Heart left ventricle (tissue), 16 donors: Measurements from ENCODE around the gene GALNT13. TPM values are rescaled to one million over a fixed set of nuclear protein-coding genes. Genes with fewer than 3 reads are reported as not detected.

Source experiments
- ATAC-seq, 4 donors: fragments of 200-7000 bp; cut with Tn5 transposase; one replicate each; pipeline ENCODE4 v1.9.1; 2020 to 2022; ENCODE audit warnings: moderate library complexity in 4 of 4, mild to moderate bottlenecking in 3 of 4, moderate number of reproducible peaks in 1 of 4
- DNase-seq, 5 donors: peaks; one replicate each; pipeline ENCODE4 v3.0.0-alpha.2; 2020
- H3K27ac ChIP-seq, 12 donors: fragments of 200-600 bp; sonication (generic) in 4 of 12; one replicate each; pipeline versions ENCODE4 v1.5.0 to v1.8.0; 2016 to 2022; ENCODE audit warnings: mild to moderate bottlenecking in 2 of 12
- H3K27me3 ChIP-seq, 9 donors: fragments of 200-600 bp; sonication (generic) in 2 of 9; one replicate each; pipeline versions ENCODE4 v1.5.1 to v1.8.0; 2016 to 2022; ENCODE audit warnings: mild to moderate bottlenecking in 3 of 9
- H3K36me3 ChIP-seq, 9 donors: fragments of 200-600 bp; sonication (generic) in 2 of 9; one replicate each; pipeline versions ENCODE4 v1.5.0 to v1.8.0; 2018 to 2022; ENCODE audit warnings: mild to moderate bottlenecking in 2 of 9
- H3K4me1 ChIP-seq, 12 donors: fragments of 200-600 bp; sonication (generic) in 4 of 12; one replicate each; pipeline versions ENCODE4 v1.5.0 to v1.8.0; 2016 to 2022; ENCODE audit warnings: mild to moderate bottlenecking in 3 of 12
- H3K4me3 ChIP-seq, 12 donors: fragments of 200-600 bp; sonication (generic) in 4 of 12; one replicate each; pipeline versions ENCODE4 v1.5.0 to v1.8.0; 2017 to 2022; ENCODE audit warnings: mild to moderate bottlenecking in 9 of 12, moderate library complexity in 4 of 12
- H3K9me3 ChIP-seq, 12 donors: fragments of 200-600 bp; sonication (generic) in 4 of 12; one replicate each; pipeline versions ENCODE4 v1.5.0 to v1.8.0; 2016 to 2022; ENCODE audit warnings: mild to moderate bottlenecking in 1 of 12
- CTCF ChIP-seq, 12 donors: fragments of 200-600 bp; sonication (generic) in 4 of 12; IDR thresholded peaks; one replicate each; pipeline versions ENCODE4 v1.5.0 to v1.8.0; 2018 to 2022; ENCODE audit warnings: antibody characterized with exemption in 12 of 12, mild to moderate bottlenecking in 5 of 12
- POLR2A ChIP-seq, 2 donors: fragments of 450-650 bp; IDR thresholded peaks; one replicate each; pipeline ENCODE4 v1.6.1; 2017; ENCODE audit warnings: antibody characterized with exemption in 2 of 2, mild to moderate bottlenecking in 2 of 2, moderate library complexity in 2 of 2
- WGBS, 4 donors: extraction: QIAGEN DNeasy Blood & Tissue Kit in 2 of 4; methylation state at CpG; one replicate each; pipeline versions ENCODE4 v1.1.5 to v1.1.7; 2013 to 2018; 5-methylcytosine and 5-hydroxymethylcytosine counted together
- intact Hi-C, 10 donors: fragments of 100-400 bp; cut with DNase I; formaldehyde crosslinking; loops; one replicate each; pipeline versions ENCODE4 v1.11.1 to v1.14.2; 2022
- polyA plus RNA-seq, 2 donors: library from polyadenylated mRNA; stranded (reverse); fragments of 200-250 nt; gene quantifications; one replicate each; pipeline ENCODE4 v1.2.3, GENCODE V29; 2013
- total RNA-seq, 9 donors: library from RNA; depleted of rRNA in 2 of 9; stranded (reverse); fragments of >200 nt in 2 of 9; fragmentation: NEBNext Ultra II Directional in 3 of 9; extraction: Animal tissue kit (Norgen Biotek cat#: 25700) in 3 of 9; gene quantifications; one replicate each; pipeline versions ENCODE4 v1.1.0 to v1.2.4, GENCODE V29; 2016 to 2023
- donor health status: ischemic (EF 13 %, LVEDD 7.1; RV severe dilation, severe dysfunction).
- donor health status: healthy with polysubstance abuse.
- donor health status: DM: no; HTN: yes; CAD: no.
- donor health status: DM: no; HTN: no; CAD: no.
- donor health status: ischemic (EF 25% LVEDD 6.9; RV normal size, moderate dysfunction).
- donor health status: ischemic (EF 25% LVEDD 5.7; RV mildly dilated, moderate dysfunction).
- donor health status: healthy.
- donor health status: DM: yes; HTN: yes; CAD: no.
- donor health status: ischemic (EF 35%, LVEDD 5.7; RV mildly dilated, moderate dysfunction).
- donor health status: nonischemic (EF 11% LVEDD 7.7; RV severe dilation, severe dysfunction).
- donor health status: DM: yes; HTN: yes; CAD: no.
- donor health status: PGD.
- donor health status: ischemic (EF 29% LVEDD 5.4; RV normal size, mild dysfunction).
- donor health status: nonischemic (EF 23%, LVEDD 6.1; RV moderate dilation, normal function).

Gene GALNT13
- total and polyA plus RNA-seq, 11 donors: 0.11 to 1.5 (median 0.22) TPM; not detected in 3

- TF ChIP-seq CTCF (IDR thresholded peaks at IDR 0.05) (no peak), POLR2A (IDR thresholded peaks at IDR 0.05) (no peak)
- H3K27me3 ChIP-seq: no peaks in the 10 kb centered on the region
- no peaks in the 10 kb centered on the region for H3K36me3 ChIP-seq
- intact Hi-C loops: no loop called here
- DNase-seq (no peak), ATAC-seq (no peak)
- H3K27ac ChIP-seq: no peak overlapping the region
- H3K4me1 ChIP-seq: no peaks in the 10 kb centered on the region
- peaks cover 0 to 22% (median 0%) of the 10 kb centered on the region in 12 donors for H3K9me3 ChIP-seq
- no peak overlapping the region for H3K4me3 ChIP-seq
Observed at GRCh38 chr2:154125891-154126290, 254.2 kb downstream of the GALNT13 start.

GRCh38 chr2:154130821-154131220, 259.1 kb downstream of the GALNT13 start:
- no peak for DNase-seq
- no peaks in the 10 kb centered on the region for H3K36me3 ChIP-seq
- no peak for ATAC-seq
- TF ChIP-seq POLR2A (IDR thresholded peaks at IDR 0.05) (no peak), CTCF (IDR thresholded peaks at IDR 0.05) (no peak)
- intact Hi-C loops: no loop called here
- H3K4me1 ChIP-seq: peaks cover 0 to 2% (median 0%) of the 10 kb centered on the region in 12 donors
- 66 to 82% (median 73%) methylated on average over 1 of the region's 1 CpG for WGBS, 4 donors
- H3K27me3 ChIP-seq: no peaks in the 10 kb centered on the region
- H3K9me3 ChIP-seq: peaks cover 0 to 6% (median 0%) of the 10 kb centered on the region in 12 donors
- no peak overlapping the region for H3K27ac ChIP-seq
- no peak overlapping the region for H3K4me3 ChIP-seq

GRCh38 chr2:154132827-154133226, 261.1 kb downstream of the GALNT13 start:
- Histone ChIP-seq H3K4me3 (no peak overlapping the region), H3K27ac (no peak overlapping the region), H3K36me3 (no peaks in the 10 kb centered on the region), H3K9me3 (no peaks in the 10 kb centered on the region), H3K4me1 (peaks cover 0 to 2% (median 0%) of the 10 kb centered on the region in 12 donors), H3K27me3 (no peaks in the 10 kb centered on the region)
- 58 to 83% (median 62%) methylated on average over 2 of the region's 2 CpGs for WGBS, 4 donors
- intact Hi-C loops: no loop called here
- no peak for TF ChIP-seq CTCF (IDR thresholded peaks at IDR 0.05)
- TF ChIP-seq POLR2A (IDR thresholded peaks at IDR 0.05): no peak
- no peak for ATAC-seq
- no peak for DNase-seq

GRCh38 chr2:154133823-154134222, 262.1 kb downstream of the GALNT13 start:
- intact Hi-C loops: no loop called here
- H3K4me3 ChIP-seq: no peak overlapping the region
- peak in 1 of 4 donors; percentile 42 for ATAC-seq
- H3K36me3 ChIP-seq: no peaks in the 10 kb centered on the region
- TF ChIP-seq POLR2A (IDR thresholded peaks at IDR 0.05) (no peak), CTCF (IDR thresholded peaks at IDR 0.05) (no peak)
- H3K27ac ChIP-seq: no peak overlapping the region
- DNase-seq: no peak
- H3K27me3 ChIP-seq: no peaks in the 10 kb centered on the region
- WGBS, 4 donors: 48 to 51% (median 49%) methylated on average over 3 of the region's 3 CpGs
- no peaks in the 10 kb centered on the region for H3K9me3 ChIP-seq
- H3K4me1 ChIP-seq: peaks cover 0 to 2% (median 0%) of the 10 kb centered on the region in 12 donors
